IPS DF 6.9 (cell line): Measurements from ENCODE around the gene CTCF.
A peak's percentile ranks its signal among the peaks of the same experiment; 100 is the strongest.

Experiments
- DNase-seq: peaks from one replicate; pipeline ENCODE4 v3.0.0-alpha.2; 2013; ENCODE audit warnings: low read depth, low spot score
- H3K27ac ChIP-seq: one replicate; pipeline ENCODE4 v1.5.1; 2013; ENCODE audit warnings: low read length, control low read depth
- H3K27me3 ChIP-seq: 2 replicates; pipeline ENCODE4 v1.6.1; 2013; ENCODE audit warnings: mild to moderate bottlenecking, low read length; ENCODE audit not compliant: control insufficient read depth, insufficient read depth
- H3K36me3 ChIP-seq: 2 replicates; pipeline ENCODE4 v1.6.1; 2013; ENCODE audit warnings: low read length; ENCODE audit not compliant: control insufficient read depth, insufficient read depth
- H3K4me1 ChIP-seq: 2 replicates; pipeline ENCODE4 v1.6.1; 2013; ENCODE audit warnings: low read length; ENCODE audit not compliant: control insufficient read depth, insufficient read depth
- H3K4me3 ChIP-seq: 2 replicates; pipeline ENCODE4 v1.5.1; 2013; ENCODE audit warnings: mild to moderate bottlenecking, low read length
- H3K9me3 ChIP-seq: 2 replicates; pipeline ENCODE4 v1.6.1; 2013; ENCODE audit warnings: low read length, inconsistent platforms; ENCODE audit not compliant: control insufficient read depth, insufficient read depth
- WGBS: extraction: QIAGEN DNeasy Blood & Tissue Kit; methylation state at CpG from one replicate; pipeline ENCODE4 v1.1.7; 2013; ENCODE audit warnings: mixed read lengths, missing lambda C conversion rate; ENCODE audit not compliant: insufficient read length, insufficient coverage; 5-methylcytosine and 5-hydroxymethylcytosine counted together

The CTCF gene

GRCh38 chr16:67548265-67549126, 13.8 kb upstream of the CTCF start:
- H3K4me1 ChIP-seq = no peaks in the 10 kb centered on the region
- H3K27me3 ChIP-seq = no peaks in the 10 kb centered on the region
- H3K27ac ChIP-seq = no peak overlapping the region
- WGBS = no CpG with 5 or more reads among the region's 4 CpGs
- DNase-seq = no peak
- H3K9me3 ChIP-seq = no peaks in the 10 kb centered on the region
- H3K36me3 ChIP-seq = no peaks in the 10 kb centered on the region
- H3K4me3 ChIP-seq = no peak overlapping the region

GRCh38 chr16:67549240-67549639, 13.1 kb upstream of the CTCF start:
- Histone ChIP-seq H3K4me1 (no peaks in the 10 kb centered on the region), H3K36me3 (no peaks in the 10 kb centered on the region)

DNA sequence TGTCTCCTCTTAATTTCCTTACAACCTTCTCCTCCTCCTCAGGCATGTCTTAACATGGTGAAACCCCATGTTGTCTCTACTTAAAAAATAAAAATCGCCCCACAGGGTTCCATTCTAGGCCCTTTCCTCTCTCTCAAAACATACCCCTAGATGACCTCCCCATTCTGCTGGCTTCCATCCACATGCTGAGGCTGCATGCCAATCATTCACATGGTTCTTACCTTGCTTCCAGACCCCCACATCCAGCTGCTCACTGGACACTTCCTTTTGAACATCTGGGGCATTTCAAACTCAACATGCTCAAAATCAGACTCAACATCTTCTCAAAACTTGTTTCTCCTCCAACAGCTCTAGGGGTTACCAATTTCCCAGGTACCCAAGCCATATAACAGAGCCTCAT, 12.4 kb upstream of the CTCF start:
- WGBS = no CpG with 5 or more reads among the region's 1 CpG
- H3K4me3 ChIP-seq = no peak overlapping the region
- H3K27me3 ChIP-seq = no peaks in the 10 kb centered on the region
- H3K9me3 ChIP-seq = no peaks in the 10 kb centered on the region
- no peak overlapping the region for H3K27ac ChIP-seq
- no peak for DNase-seq
- no peaks in the 10 kb centered on the region for H3K4me1 ChIP-seq
- H3K36me3 ChIP-seq = no peaks in the 10 kb centered on the region

More at GRCh38 chr16:67549240-67549639, 13.1 kb upstream of the CTCF start:
- Histone ChIP-seq H3K27me3 (no peaks in the 10 kb centered on the region), H3K9me3 (no peaks in the 10 kb centered on the region), H3K27ac (no peak overlapping the region), H3K4me3 (no peak overlapping the region)
- no peak for DNase-seq
- WGBS = no CpG with 5 or more reads among the region's 4 CpGs

GRCh38 chr16:67551091-67551490, 11.2 kb upstream of the CTCF start:
- Histone ChIP-seq H3K4me1 (no peaks in the 10 kb centered on the region), H3K27ac (no peak overlapping the region), H3K4me3 (no peak overlapping the region), H3K36me3 (no peaks in the 10 kb centered on the region), H3K27me3 (no peaks in the 10 kb centered on the region), H3K9me3 (no peaks in the 10 kb centered on the region)
- DNase-seq = no peak
- no CpG with 5 or more reads among the region's 2 CpGs for WGBS

DNA sequence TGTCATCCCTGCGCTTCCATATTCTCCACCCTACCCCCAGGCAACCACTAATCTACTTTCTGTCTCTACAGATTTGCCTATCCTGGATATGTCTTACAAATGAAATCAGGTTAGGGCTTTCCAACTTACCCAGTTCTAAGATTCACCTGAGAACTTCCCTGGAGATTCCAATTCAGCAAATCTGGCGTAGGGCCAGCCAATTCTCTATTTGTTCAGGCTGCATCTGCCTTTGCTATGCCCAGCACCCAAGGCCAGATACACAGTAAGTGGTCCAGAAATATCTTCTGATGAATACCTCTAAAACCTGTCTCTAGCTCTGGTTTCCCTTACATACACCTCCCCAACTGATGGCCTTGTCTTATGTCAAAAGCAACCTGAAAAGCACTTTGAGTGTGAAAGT, 10.4 kb upstream of the CTCF start:
- DNase-seq = no peak
- Histone ChIP-seq H3K4me1 (no peaks in the 10 kb centered on the region), H3K27ac (no peak overlapping the region), H3K9me3 (no peaks in the 10 kb centered on the region), H3K36me3 (no peaks in the 10 kb centered on the region), H3K4me3 (no peak overlapping the region), H3K27me3 (no peaks in the 10 kb centered on the region)
- WGBS = no CpG with 5 or more reads among the region's 2 CpGs

DNA sequence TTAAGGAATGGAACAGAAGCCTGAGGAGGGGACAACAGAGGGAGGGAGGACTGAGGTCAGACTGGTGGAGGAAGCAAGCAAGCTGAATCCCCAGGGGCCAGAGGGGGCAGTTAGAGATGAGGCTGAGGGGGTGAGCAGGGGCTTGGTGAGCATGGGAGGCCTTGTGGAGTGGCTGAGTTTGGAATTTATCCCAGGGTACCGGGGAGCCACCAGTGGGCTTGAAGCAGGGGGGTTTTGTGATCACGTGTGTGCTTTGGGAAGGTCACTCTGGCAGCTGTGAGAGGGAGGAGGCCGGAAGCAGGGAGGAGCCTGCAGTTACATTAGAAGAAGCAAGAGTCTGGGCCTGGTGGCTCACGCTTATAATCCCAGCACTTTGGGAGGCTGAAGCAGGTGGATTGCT, 9.8 kb upstream of the CTCF start:
- no peak overlapping the region for H3K27ac ChIP-seq
- no peaks in the 10 kb centered on the region for H3K9me3 ChIP-seq
- no peak for DNase-seq
- H3K4me3 ChIP-seq = no peak overlapping the region
- no peaks in the 10 kb centered on the region for H3K27me3 ChIP-seq
- no CpG with 5 or more reads among the region's 4 CpGs for WGBS
- no peaks in the 10 kb centered on the region for H3K36me3 ChIP-seq
- no peaks in the 10 kb centered on the region for H3K4me1 ChIP-seq

DNA sequence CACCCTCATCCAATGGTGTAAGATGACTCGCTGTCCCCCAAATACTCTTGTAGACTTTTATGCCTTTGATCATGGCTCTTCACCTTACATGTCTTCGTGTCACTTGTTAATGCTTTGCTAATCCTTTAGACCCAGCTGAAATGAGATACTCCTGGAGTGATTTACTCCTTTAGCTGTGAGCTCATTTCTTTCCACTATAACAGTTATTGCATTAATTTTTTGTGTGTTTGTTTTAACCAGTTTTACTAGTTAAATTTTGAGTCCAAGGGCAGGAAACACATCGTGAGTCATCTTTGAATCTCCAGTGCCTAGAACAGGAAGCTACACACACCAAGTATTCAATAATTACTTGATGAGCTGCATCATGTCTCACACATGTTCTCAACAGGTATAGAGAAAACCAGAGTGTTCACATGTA, 6.5 kb upstream of the CTCF start:
- Histone ChIP-seq H3K27me3 (no peaks in the 10 kb centered on the region), H3K27ac (no peak overlapping the region), H3K9me3 (no peaks in the 10 kb centered on the region), H3K4me1 (0 out of 2 replicates have a peak, but pooled peaks cover under 1% of the 10 kb centered on the region), H3K36me3 (no peaks in the 10 kb centered on the region), H3K4me3 (no peak overlapping the region)
- no peak for DNase-seq
- WGBS = no CpG with 5 or more reads among the region's 3 CpGs

DNA sequence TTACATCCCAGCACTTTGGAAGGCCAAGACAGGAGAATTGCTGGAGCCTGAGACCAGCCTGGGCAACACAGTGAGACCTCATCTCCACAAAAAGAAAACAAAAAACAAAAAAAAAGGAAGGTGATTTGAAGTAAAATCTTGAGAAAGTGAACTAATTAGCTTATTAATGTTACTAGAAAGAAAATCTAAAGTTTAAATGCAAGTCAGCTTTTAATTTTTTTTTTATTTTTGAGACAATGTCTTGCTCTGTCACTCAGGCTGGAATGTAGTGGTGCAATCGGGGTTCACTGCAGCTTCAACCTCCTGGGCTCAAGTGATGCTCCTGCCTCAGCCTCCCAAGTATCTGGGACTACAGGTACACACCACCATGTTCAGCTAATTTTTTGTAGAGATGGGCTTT, 3.5 kb upstream of the CTCF start:
- Histone ChIP-seq H3K27ac (no peak overlapping the region), H3K4me1 (0 out of 2 replicates have a peak, but pooled peaks cover 1% of the 10 kb centered on the region), H3K36me3 (no peaks in the 10 kb centered on the region), H3K9me3 (no peaks in the 10 kb centered on the region), H3K4me3 (no peak overlapping the region), H3K27me3 (no peaks in the 10 kb centered on the region)
- DNase-seq = no peak
- no CpG with 5 or more reads among the region's 1 CpG for WGBS

DNA sequence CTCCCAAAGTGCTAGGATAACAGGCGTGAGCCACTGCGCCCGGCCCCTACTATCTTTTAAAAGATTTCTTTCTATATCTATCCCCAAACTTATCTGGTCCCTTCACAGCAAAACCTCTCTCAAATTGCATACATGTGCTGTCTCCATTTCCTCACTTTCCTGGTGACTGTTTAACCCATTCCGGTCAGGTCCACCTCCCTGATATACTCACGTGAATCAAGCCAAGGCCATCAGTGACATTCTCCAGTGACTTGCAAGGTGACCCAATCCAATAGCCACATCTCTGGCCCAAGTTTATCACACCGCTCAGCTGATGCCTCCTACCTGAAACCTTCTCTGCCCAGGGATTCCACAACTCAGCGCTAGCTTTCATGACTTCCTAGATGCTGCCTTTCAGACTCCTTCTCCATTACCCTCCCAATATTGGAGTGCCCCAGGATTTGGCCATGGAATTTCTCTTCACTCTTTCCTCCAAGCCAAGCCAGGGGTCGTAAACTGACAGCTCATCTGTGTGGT, 1.4 kb upstream of the CTCF start:
- Histone ChIP-seq H3K4me3 (no peak overlapping the region), H3K36me3 (no peaks in the 10 kb centered on the region), H3K27me3 (no peaks in the 10 kb centered on the region), H3K27ac (no peak overlapping the region), H3K9me3 (no peaks in the 10 kb centered on the region), H3K4me1 (0 out of 2 replicates have a peak, but pooled peaks cover 1% of the 10 kb centered on the region)
- no peak for DNase-seq
- no CpG with 5 or more reads among the region's 8 CpGs for WGBS

DNA sequence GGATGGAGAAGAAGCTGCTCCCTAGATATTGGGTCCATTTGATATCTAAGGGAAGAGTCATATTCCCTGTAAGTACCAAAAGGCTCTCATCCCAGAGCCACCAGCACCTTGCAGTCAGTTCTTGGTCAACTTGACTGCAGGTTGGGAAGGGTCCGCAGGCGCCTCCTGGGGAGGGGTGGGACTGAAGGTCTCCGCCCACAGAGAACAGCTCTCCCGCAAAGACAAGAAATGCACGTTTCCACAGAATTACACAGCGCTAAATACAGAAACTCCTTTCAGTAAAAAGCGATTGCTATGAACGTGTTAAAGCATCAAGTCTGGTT, 864 bp upstream of the CTCF start:
- no peak for DNase-seq
- Histone ChIP-seq H3K27me3 (no peaks in the 10 kb centered on the region), H3K36me3 (no peaks in the 10 kb centered on the region), H3K9me3 (no peaks in the 10 kb centered on the region), H3K27ac (no peak overlapping the region), H3K4me3 (peak overlapping the region; percentile 90; the same call in 1 of the 2 replicates), H3K4me1 (0 out of 2 replicates have a peak, but pooled peaks cover 1% of the 10 kb centered on the region)
- whole genome bisulfite sequencing = no CpG with 5 or more reads among the region's 8 CpGs
